ENCODE data around the gene ZNF438. TPM values are rescaled to one million over a fixed set of nuclear protein-coding genes. Genes with fewer than 3 reads are reported as not detected.

The ZNF438 gene
- total and polyA plus RNA-seq, 2 of the 4 experiments (the other 2 are of a cell fraction): 1.8 to 2.9 TPM

GRCh38 chr10:30986053-30986555 lies 45.6 kb downstream of the ZNF438 start:
- Histone ChIP-seq H3K9ac (ENCODE audit: low read depth, low read length) (no peak overlapping the region), H3K14ac (replicated peaks; ENCODE audit: low read depth, low read length) (peak overlapping the region; percentile 29; the same call in 1 of the 2 replicates), H2AK9ac (replicated peaks; ENCODE audit: low read depth, low read length, poor library complexity) (no peak overlapping the region), H4K8ac (ENCODE audit: low read depth in 2 of 2, low read length in 2 of 2) (peak overlapping the region in 1 of 2 experiments; percentile 14; a peak in 2 of 4 replicates), H3K79me1 (ENCODE audit: low read depth in 1 of 2, low read length in 2 of 2) (peaks cover 8 to 33% of the 10 kb centered on the region in 2 experiments), H2AFZ (replicated peaks; ENCODE audit: low read length, poor library complexity) (no peak overlapping the region), H3K23ac (ENCODE audit: low read depth, low read length) (peak overlapping the region; percentile 21; the same call in 1 of the 2 replicates), H2BK20ac (ENCODE audit: low read depth, low read length) (peak overlapping the region; percentile 99), H3K56ac (ENCODE audit: extremely low read depth, insufficient read depth, low read length) (peak overlapping the region; percentile 40; the same call in 1 of the 2 replicates), H3K4me3 (ENCODE audit: insufficient read depth, low read depth, low read length) (no peak overlapping the region), H3K4me2 (ENCODE audit: low read depth, low read length) (peak overlapping the region; percentile 26; the same call in 1 of the 2 replicates), H2BK15ac (ENCODE audit: low read depth, low read length) (peak overlapping the region; percentile 0; the same call in 1 of the 3 replicates), H3K4me1 (ENCODE audit: control insufficient read depth, insufficient read depth, low read length) (peaks cover 4% of the 10 kb centered on the region), H3K9me1 (ENCODE audit: insufficient read depth, low read length) (no peaks in the 10 kb centered on the region; the same call in 1 of the 2 replicates), H3K27me3 (ENCODE audit: control insufficient read depth, insufficient read depth, low read length) (no peaks in the 10 kb centered on the region), H3K9me3 (ENCODE audit: control insufficient read depth, insufficient read depth, low read length) (no peaks in the 10 kb centered on the region), H3K36me3 (ENCODE audit: control insufficient read depth, insufficient read depth, low read length) (no peaks in the 10 kb centered on the region), H2BK120ac (ENCODE audit: low read depth, low read length) (peak overlapping the region; percentile 70), H4K20me1 (ENCODE audit: insufficient read depth, low read length) (no peaks in the 10 kb centered on the region), H4K5ac (ENCODE audit: low read depth, low read length) (no peak overlapping the region), H3K4ac (ENCODE audit: low read depth, low read length) (peak overlapping the region; percentile 13; the same call in 1 of the 2 replicates), H3K18ac (ENCODE audit: low read depth, low read length) (peak overlapping the region; percentile 53; the same call in 1 of the 2 replicates), H2BK5ac (ENCODE audit: low read depth, low read length, poor library complexity, severe bottlenecking) (peak overlapping the region; percentile 95), H3K27ac (ENCODE audit: insufficient read depth, low read length) (no peak overlapping the region; the same call in 1 of the 2 replicates), H4K91ac (ENCODE audit: insufficient read depth, low read depth, low read length) (peak overlapping the region; percentile 1; the same call in 1 of the 2 replicates), H2AK5ac (ENCODE audit: low read depth, low read length) (no peak overlapping the region)
- ATAC-seq (ENCODE audit: low read depth) (peak; percentile 65), DNase-seq (peak; percentile 71)
- BruUV-seq (replicated peaks): no TSS peak
- dilution Hi-C loops (cut with HindIII; ENCODE audit: low sequenced_read_pairs, unreplicated experiment) (no loop called here), intact Hi-C loops (cut with micrococcal nuclease) (no loop called here), in situ Hi-C loops (cut with MboI; ENCODE audit: low sequenced_read_pairs) (no loop called here)
- ChIA-PET POLR2A (ENCODE audit: unreplicated experiment) (no interaction called here), CTCF (interaction anchor here (1.6 kb wide), 1 partner anchor 46 kb away, joined by 5 read pairs; the partner anchor contains the start of gene ZNF438)
- no CpG with 5 or more reads among the region's 3 CpGs for WGBS, 2 experiments (ENCODE audit: extremely low coverage in 2 of 2, insufficient read length in 1 of 2)
- TF ChIP-seq CEBPB (IDR thresholded peaks at IDR 0.05; ENCODE audit: low read depth, low read length) (peak; percentile 76), RCOR1 (IDR thresholded peaks at IDR 0.05; ENCODE audit: insufficient replicate concordance, low read length) (no peak)
